Anterior cingulate cortex (tissue), 58 donors: ENCODE measurements around the gene TRIP6.

Experiments
- DNase-seq, 58 donors: peaks; one replicate each; lab custom pipeline; 2025; lab: John Stamatoyannopoulos, UW

TRIP6 gene

GRCh38 chr7:100888291-100888987 lies 21.3 kb downstream of the TRIP6 start:
- DNase-seq = peak in 1 of 58 donors; percentile 34

DNA sequence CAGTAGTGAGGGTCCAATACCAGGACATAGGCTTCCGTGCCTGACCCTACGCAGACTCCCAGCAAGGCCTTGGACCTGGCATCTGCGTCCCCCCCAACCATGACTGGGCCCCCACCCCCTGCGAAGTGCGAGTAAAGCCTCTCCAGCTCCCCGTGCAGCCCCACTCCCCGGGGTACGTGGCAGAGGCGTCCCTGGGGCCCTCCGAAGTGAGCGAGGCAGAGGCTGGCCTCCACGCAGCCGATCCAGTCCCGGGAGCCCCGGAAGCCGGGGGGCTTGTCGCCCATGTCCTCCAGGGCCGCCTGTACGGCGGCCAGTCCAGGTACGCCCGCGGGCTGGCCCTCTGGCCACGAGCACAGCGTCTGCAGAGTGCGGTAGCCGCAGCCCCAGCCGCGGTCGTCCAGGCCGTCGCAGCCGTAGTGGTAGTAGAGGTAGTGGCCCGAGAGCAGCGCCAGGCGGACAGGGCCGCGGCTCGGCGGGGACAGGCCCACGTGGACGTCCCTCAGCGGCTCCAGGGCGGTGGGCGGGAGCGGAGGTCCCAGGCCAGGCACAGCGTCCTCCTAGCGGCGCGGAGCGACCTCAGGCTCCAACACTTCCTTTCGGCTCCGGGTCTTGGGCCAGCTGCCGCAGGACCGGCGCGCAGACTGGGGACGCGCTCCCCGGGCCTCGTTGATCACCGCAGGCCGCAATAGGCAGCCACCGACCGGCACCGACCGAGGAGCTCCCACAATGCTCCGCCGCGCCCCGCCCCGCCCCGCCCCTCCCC lies 22.0 kb downstream of the TRIP6 start, which contains the start of gene UFSP1:
Gene UFSP1, minus strand, starts transcription at position 728 of the 763 bp plus-strand sequence. Its CDS starts 444 bp downstream, at position 284.
- DNase-seq = no peak

DNA sequence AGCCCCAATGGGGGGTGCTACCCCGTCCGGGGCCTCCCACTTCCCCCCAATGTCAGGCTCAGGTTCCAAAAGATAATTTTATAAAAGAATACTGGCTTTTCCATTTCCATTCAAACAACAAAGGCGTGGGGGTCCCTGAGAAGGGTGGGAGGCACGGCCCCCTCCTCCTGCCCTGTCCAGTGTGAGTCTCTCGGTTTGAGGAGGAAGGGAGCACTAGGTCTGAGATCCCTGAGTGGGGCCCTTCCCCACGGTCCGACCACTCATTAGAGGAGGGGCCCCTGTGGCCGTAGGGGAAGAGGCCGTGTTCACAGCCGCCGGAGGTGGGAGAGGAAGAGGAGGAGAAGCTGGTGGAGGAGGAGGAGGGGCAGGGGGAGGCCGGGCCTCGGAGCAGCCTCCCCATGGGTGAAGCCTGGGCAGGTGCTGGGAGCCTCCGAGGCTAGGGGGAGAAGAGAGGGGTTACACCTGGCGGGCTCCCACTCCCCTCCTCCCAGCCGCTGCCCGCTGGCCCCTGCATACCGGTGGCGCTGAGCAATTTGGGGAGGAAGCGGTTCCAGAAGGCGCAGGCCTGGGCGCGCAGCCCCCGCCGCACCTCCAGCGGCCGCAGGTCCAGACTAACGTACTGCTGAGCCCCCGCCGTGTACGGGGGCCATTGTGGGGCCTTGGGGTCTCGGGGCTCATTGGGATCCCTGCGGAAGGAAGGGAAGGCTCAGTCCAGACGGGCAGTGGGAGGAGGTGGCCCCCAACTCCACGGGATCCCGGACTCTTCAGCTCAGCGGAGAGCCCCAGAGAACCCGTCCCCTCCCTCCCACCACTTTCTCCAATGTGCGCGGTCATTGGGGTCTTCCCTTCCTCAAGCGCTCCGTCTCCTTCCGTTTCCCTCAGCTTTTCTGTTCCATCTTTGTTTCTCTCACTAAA lies 23.7 kb downstream of the TRIP6 start:
- DNase-seq = no peak

DNA sequence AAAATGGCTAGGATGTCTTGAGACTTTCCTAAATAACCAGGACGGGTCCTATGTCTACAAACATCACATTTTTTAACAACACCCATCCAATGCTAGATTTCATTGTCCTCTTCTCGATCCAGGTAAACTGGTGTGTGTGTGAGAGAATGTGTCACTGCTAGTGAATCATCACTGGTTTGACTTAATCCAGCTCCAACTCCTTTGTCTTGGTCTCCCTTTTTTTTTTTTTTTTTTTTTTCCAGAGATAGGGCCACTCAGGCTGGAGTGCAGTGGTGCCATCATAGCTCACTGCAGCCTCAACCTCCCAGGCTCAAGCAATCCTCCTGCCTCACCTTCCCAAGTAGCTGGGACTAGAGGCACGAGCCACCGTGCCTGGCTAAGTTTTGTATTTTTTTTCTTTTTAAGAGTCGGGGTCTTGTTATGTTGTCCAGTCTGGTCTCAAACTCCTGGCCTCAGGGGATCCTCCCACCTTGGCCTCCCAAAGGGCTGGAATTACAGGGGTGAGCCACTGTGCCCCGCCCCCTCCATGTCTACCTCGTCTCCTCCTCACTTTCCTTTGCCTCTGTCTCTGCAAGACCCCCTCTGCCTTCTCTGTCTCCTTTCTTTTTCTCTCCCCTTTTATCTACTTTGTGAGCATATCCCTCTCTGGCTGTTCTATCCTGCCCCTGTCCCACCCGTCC lies 24.5 kb downstream of the TRIP6 start:
- DNase-seq = no peak

- no peak for DNase-seq
These were observed 25.5 kb downstream of the TRIP6 start for GRCh38 chr7:100892364-100893317.

DNA sequence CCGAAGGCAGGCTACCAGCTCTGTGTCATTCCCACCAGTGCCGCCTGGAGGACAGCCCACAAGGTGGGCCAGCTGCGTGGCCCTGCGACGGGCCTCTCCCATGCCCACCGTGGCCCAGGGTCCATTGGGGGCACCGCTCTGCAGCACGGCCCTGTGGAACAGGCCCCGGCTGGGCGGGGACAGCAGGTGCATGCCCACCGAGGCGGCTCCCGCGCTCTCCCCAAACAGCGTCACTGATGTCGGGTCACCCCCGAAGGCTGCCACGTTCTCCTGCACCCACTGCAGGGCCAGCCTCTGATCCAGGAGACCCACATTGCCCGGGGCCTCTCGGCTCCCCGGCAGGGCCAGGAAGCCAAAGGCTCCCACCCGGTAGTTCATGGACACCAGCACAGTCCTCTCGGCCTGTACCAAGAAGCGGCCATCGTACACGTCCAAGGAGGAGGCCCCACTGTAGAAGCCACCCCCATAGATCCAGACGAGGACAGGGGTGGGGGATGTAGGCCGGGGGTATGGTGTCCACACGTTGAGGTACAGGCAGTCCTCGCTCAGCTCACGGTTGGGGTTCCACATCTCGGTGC lies 26.2 kb downstream of the TRIP6 start:
- DNase-seq = no peak

GRCh38 chr7:100893910-100894721 lies 26.9 kb downstream of the TRIP6 start:
- no peak for DNase-seq

DNA sequence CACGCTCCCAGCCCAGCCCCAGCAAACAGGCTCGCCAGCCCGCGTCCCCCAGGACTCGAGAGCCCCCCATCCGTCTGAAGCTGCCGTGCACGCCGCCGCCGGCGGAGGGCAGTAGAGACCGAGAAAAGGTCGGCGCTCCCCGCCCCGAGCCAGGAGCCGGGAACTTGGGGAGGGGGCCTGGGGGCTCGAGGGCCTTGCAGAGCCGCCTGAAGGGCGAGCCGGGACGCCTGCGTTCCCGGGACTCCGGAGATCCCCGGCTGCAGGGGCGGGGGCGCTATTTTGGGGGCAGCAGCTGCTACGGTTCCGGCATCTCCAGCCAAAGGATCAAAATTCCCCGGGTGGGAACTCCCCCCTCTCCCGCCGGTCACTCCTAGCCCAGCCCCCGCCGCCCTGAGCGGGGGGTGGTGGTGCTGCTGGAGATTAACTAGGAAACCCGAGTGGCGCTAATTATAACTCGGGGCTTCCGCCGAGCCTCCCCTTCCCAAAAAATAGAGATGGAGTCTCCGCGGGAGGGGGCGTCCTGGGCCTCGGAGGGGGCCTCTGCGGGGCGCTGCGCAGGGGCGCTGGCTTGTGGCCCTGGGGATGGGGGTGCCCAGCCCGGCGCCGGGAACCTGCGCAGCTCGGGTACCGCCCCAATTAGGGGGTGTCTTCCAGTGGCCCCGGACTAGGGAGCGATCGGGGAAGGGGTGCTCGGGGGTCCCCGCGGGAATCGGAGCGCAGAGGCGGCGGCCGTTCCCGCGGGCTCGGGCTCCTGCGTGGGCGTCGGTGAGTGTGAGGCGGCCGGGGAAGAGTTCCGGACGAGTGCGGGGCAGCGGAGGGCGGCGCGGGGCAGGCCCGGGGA lies 27.9 kb downstream of the TRIP6 start:
- DNase-seq = peak in 36 of 58 donors; percentile 11 to 59 (median 37)

DNA sequence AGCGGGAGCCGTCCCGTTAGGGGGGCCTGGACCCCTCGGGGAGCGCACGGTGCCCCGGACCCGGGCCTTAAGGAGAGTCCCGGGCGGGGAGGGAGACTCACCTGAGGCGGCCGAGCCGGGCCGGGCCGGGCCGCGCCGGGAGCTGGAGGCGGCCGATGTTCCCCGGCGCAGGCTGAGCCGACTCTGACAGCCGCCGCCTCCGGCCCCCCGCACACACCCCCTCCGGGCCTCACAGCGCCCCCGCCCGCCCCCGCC lies 28.4 kb downstream of the TRIP6 start, which contains the start of gene ACHE:
Gene ACHE, minus strand, starts transcription at position 188 of the 255 bp plus-strand sequence. CDS start 1,656 bp downstream, outside the sequence.
- peak in 1 of 58 donors; percentile 14 for DNase-seq

DNA sequence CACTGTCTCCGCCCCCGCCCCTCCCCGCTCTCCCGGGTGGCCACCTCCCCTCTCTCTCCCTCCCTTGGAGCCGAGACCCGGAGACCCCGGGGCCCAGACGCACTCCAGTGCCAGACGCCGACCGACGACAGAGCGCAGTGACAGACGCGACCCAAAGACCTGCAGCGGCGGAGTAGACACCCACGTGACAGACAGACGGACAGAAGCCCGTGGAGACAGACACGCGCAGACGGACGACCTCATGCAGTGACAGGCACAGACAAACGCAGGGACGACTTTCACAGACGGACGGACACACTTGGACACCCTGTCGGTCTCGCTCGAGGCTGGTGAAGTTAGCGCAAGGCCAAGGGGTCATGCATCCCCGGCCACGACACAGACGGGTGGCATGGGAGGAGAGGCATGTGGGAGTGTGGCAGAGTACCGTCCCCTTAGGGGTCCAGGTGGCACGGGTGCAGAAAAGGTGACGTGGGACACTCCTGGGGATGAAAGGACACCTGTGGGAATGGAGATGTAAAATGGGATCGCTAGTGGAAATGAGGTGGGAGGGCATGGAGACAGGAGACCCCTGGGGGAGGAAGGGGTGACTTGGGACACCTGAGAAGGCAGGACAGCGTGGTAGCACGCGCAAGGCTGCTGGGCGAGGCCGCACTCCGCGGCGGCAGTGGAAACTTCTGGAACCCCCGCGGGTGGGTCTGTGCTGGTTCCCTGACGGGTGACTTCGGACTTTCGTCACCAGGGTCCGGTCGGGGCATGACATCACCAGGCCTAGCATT lies 29.0 kb downstream of the TRIP6 start:
- peak in 18 of 58 donors; percentile 12 to 63 (median 32) for DNase-seq

GRCh38 chr7:100896732-100897608 lies 29.8 kb downstream of the TRIP6 start:
- DNase-seq = peak in 45 of 58 donors; percentile 7 to 79 (median 46)

- no peak for DNase-seq
These were observed 30.7 kb downstream of the TRIP6 start for GRCh38 chr7:100897772-100898454.

GRCh38 chr7:100899432-100899831 lies 32.2 kb downstream of the TRIP6 start:
- DNase-seq = no peak

DNA sequence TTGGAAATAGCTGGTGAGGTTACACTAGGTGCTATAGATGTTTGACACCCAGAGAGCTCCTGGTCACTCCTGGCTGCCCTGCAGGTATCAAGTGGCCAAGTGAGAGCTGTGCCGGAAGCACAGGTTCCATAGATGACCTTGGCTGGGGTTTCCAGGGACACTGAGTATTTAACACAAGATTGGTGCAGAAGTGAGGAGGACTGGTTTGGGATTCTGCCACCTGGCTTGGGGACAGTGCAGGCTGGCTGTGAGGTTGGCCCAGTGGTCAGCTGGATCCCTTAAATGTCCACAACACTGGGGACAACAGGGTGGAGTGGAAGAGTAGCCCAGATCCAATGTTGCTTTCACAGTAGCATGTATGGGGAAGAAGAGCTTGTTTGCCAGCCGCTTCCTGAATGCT lies 33.8 kb downstream of the TRIP6 start:
- DNase-seq = no peak
